HG02852 (cell line): ENCODE measurements around the gene CPT1A.

Experiments
- ATAC-seq: cut with Tn5 transposase; IDR thresholded peaks from one replicate; pipeline ENCODE4 v1.9.1; 2021; ENCODE audit warnings: mild to moderate bottlenecking, moderate library complexity; ENCODE audit not compliant: unreplicated experiment

The CPT1A gene

GRCh38 chr11:68854273-68854958 lies 12.7 kb upstream of the CPT1A start:
- no peak for ATAC-seq

DNA sequence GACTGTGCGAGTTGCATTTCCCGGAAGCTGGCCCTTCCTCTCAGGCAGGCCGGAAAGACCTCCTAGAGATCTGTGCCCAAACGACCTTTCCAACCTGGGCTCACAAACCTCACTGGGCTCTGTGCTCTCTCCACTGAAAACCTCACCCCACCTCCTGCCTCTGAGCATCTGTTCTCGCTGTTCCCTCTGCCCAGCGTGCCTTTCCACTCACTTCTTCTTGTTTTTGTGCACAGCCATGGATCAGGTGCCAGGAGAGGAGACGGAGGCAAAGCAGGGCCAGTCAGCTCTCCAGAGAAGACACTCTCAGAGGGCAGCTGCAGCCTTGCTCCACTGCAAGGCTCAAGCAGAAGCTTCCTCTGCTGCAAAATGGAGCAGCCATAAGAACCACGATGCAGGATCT lies 10.9 kb upstream of the CPT1A start:
- no peak for ATAC-seq

DNA sequence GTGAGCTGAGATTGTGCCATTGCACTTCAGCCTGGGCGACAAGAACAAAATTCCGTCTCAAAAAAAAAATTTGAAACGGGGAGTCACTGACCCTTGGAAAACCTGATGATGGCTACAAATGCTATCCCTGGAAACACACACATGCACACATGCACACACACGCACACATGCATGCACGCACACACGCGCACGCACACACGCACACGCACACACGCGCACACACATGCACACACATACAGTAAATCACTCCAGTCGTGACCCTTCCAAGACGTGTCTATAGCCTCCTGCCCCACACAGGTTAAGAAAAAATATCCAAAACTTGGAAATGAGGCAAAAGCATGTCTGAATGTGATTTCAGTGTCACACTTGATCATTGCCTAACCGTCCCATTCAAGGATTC lies 6.7 kb upstream of the CPT1A start:
- no peak for ATAC-seq

DNA sequence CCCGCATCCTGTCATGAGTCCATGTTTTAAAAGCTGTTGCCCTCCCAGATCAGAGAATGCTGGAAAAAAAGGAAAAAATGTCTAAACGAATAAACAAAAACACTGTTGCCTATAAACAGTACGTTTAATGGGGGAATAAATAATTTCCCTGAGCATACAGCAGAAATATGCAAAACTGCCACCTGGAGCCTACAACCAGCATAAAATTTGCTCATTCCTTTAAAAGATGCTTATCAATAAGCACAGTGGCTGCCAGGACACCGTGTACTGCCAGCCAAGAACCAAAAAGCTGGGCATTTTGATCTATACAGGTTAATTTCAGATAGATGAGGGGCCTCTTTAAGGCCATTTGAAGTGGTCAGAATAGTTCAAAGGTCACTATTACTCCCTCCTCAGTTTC lies 5.7 kb upstream of the CPT1A start:
- no peak for ATAC-seq

- ATAC-seq = no peak
These were observed 3.8 kb upstream of the CPT1A start for GRCh38 chr11:68845351-68846002.

GRCh38 chr11:68844801-68845200 lies 3.1 kb upstream of the CPT1A start:
- ATAC-seq = no peak

DNA sequence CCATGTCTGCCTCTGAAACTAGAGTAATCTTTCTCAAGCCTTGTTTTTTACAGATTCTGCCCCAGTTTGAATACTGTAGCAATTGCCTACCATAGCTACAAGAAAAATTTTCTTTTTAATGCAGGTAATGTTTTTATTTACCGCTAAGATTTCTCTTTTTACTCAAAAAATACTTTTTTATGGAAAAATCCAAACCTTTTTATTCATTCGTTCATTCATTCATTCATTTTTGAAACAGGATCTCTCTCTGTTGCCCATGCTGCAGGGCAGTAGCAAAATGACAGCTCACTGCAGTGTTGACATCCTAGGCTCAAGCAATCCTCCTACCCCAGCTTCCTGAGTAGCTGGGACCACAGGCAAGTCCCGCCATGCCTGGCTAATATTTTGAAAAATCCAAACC lies 2.7 kb upstream of the CPT1A start:
- ATAC-seq = no peak

- ATAC-seq = peak; percentile 50
These were observed 2.1 kb upstream of the CPT1A start for GRCh38 chr11:68843703-68844312.

- no peak for ATAC-seq
These were observed 1.4 kb upstream of the CPT1A start for GRCh38 chr11:68843052-68843561.

- no peak for ATAC-seq
These were observed 823 bp upstream of the CPT1A start for GRCh38 chr11:68842427-68843051.

GRCh38 chr11:68840661-68841653 lies 759 bp downstream of the CPT1A start:
- ATAC-seq = no peak

GRCh38 chr11:68839911-68840641 lies 1.6 kb downstream of the CPT1A start:
- ATAC-seq = no peak

GRCh38 chr11:68839054-68839865 lies 2.5 kb downstream of the CPT1A start:
- ATAC-seq = no peak

DNA sequence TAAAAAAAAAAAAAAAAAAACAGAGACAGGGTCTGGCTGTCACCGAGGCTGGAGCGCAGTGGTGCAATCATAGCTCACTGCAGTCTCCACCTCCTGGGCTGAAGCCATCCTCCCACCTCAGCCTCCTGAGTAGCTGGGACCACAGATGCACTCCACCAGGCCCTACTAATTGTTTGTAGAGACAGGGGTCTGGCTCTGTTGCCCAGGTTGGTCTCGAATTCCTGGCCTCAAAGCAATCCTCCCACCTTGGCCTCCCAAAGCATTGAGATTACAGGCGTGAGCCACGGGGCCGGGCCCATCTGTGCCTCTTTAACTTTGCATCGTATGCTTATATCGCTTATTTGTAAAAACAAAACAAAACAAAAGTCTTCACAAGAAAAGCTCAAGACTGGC lies 3.1 kb downstream of the CPT1A start:
- no peak for ATAC-seq

GRCh38 chr11:68837583-68838571 lies 3.8 kb downstream of the CPT1A start:
- no peak for ATAC-seq

- no peak for ATAC-seq
These were observed 6.0 kb downstream of the CPT1A start for GRCh38 chr11:68835749-68836148.

GRCh38 chr11:68835328-68835727 lies 6.4 kb downstream of the CPT1A start:
- no peak for ATAC-seq
